Rectal smooth muscle tissue (tissue), 1 donor: ENCODE measurements around the gene STAB1.

Experiments
- H3K27ac ChIP-seq: one replicate; pipeline ENCODE4 v1.7.0; 2013; ENCODE audit warnings: low read depth, low read length, inconsistent platforms
- H3K27me3 ChIP-seq: one replicate; pipeline ENCODE4 v1.7.0; 2013; ENCODE audit warnings: low read length; ENCODE audit not compliant: control insufficient read depth, insufficient read depth
- H3K36me3 ChIP-seq: one replicate; pipeline ENCODE4 v1.7.0; 2013; ENCODE audit warnings: low read length; ENCODE audit not compliant: control insufficient read depth, insufficient read depth
- H3K4me1 ChIP-seq: one replicate; pipeline ENCODE4 v1.7.0; 2013; ENCODE audit warnings: low read length; ENCODE audit not compliant: control insufficient read depth, insufficient read depth
- H3K4me3 ChIP-seq: one replicate; pipeline ENCODE4 v1.7.0; 2013; ENCODE audit warnings: low read length
- H3K9ac ChIP-seq: one replicate; pipeline ENCODE4 v1.7.0; 2013; ENCODE audit warnings: low read length

STAB1 gene

GRCh38 chr3:52509753-52510328 is 14.7 kb downstream of the STAB1 start:
- Histone ChIP-seq H3K4me3 (no peak overlapping the region), H3K27ac (no peak overlapping the region), H3K27me3 (no peaks in the 10 kb centered on the region), H3K9ac (no peak overlapping the region), H3K36me3 (no peaks in the 10 kb centered on the region), H3K4me1 (no peaks in the 10 kb centered on the region)

GRCh38 chr3:52511509-52511908 is 16.4 kb downstream of the STAB1 start:
- no peak overlapping the region for H3K9ac ChIP-seq
- H3K4me3 ChIP-seq = no peak overlapping the region
- H3K27ac ChIP-seq = no peak overlapping the region
- H3K36me3 ChIP-seq = no peaks in the 10 kb centered on the region
- no peaks in the 10 kb centered on the region for H3K27me3 ChIP-seq
- H3K4me1 ChIP-seq = no peaks in the 10 kb centered on the region

GRCh38 chr3:52512105-52512504 is 17.0 kb downstream of the STAB1 start:
- Histone ChIP-seq H3K27ac (no peak overlapping the region), H3K36me3 (no peaks in the 10 kb centered on the region)

GRCh38 chr3:52512727-52513126 is 17.6 kb downstream of the STAB1 start:
- no peaks in the 10 kb centered on the region for H3K36me3 ChIP-seq

More at GRCh38 chr3:52512105-52512504, 17.0 kb downstream of the STAB1 start:
- H3K9ac ChIP-seq = no peak overlapping the region
- no peak overlapping the region for H3K4me3 ChIP-seq
- H3K4me1 ChIP-seq = no peaks in the 10 kb centered on the region
- H3K27me3 ChIP-seq = no peaks in the 10 kb centered on the region

GRCh38 chr3:52513281-52513680 is 18.1 kb downstream of the STAB1 start:
- Histone ChIP-seq H3K4me1 (no peaks in the 10 kb centered on the region), H3K36me3 (no peaks in the 10 kb centered on the region), H3K9ac (no peak overlapping the region), H3K27ac (no peak overlapping the region), H3K27me3 (no peaks in the 10 kb centered on the region), H3K4me3 (no peak overlapping the region)

More at GRCh38 chr3:52512727-52513126, 17.6 kb downstream of the STAB1 start:
- Histone ChIP-seq H3K9ac (no peak overlapping the region), H3K27ac (no peak overlapping the region), H3K27me3 (no peaks in the 10 kb centered on the region), H3K4me3 (no peak overlapping the region), H3K4me1 (no peaks in the 10 kb centered on the region)

GRCh38 chr3:52514576-52514975 is 19.4 kb downstream of the STAB1 start:
- no peaks in the 10 kb centered on the region for H3K27me3 ChIP-seq
- H3K4me3 ChIP-seq = no peak overlapping the region
- H3K9ac ChIP-seq = no peak overlapping the region
- no peak overlapping the region for H3K27ac ChIP-seq
- no peaks in the 10 kb centered on the region for H3K4me1 ChIP-seq
- H3K36me3 ChIP-seq = no peaks in the 10 kb centered on the region

- H3K36me3 ChIP-seq = no peaks in the 10 kb centered on the region
- no peak overlapping the region for H3K27ac ChIP-seq
- no peaks in the 10 kb centered on the region for H3K27me3 ChIP-seq
- H3K4me3 ChIP-seq = no peak overlapping the region
- no peak overlapping the region for H3K9ac ChIP-seq
- H3K4me1 ChIP-seq = no peaks in the 10 kb centered on the region
These were observed 20.1 kb downstream of the STAB1 start for GRCh38 chr3:52515192-52515591.

- Histone ChIP-seq H3K4me3 (no peak overlapping the region), H3K27me3 (no peaks in the 10 kb centered on the region), H3K27ac (no peak overlapping the region), H3K9ac (no peak overlapping the region), H3K4me1 (no peaks in the 10 kb centered on the region), H3K36me3 (no peaks in the 10 kb centered on the region)
These were observed 21.5 kb downstream of the STAB1 start for GRCh38 chr3:52516509-52517195.

GRCh38 chr3:52517796-52518722 is 22.9 kb downstream of the STAB1 start:
- no peaks in the 10 kb centered on the region for H3K4me1 ChIP-seq
- no peak overlapping the region for H3K9ac ChIP-seq
- no peaks in the 10 kb centered on the region for H3K36me3 ChIP-seq
- peak overlapping the region; percentile 30 for H3K4me3 ChIP-seq
- H3K27ac ChIP-seq = no peak overlapping the region
- H3K27me3 ChIP-seq = no peaks in the 10 kb centered on the region

GRCh38 chr3:52518723-52519444 is 23.7 kb downstream of the STAB1 start:
- no peaks in the 10 kb centered on the region for H3K27me3 ChIP-seq
- H3K4me3 ChIP-seq = peak overlapping the region; percentile 30
- no peak overlapping the region for H3K9ac ChIP-seq
- H3K36me3 ChIP-seq = no peaks in the 10 kb centered on the region
- H3K4me1 ChIP-seq = no peaks in the 10 kb centered on the region
- no peak overlapping the region for H3K27ac ChIP-seq

- no peaks in the 10 kb centered on the region for H3K36me3 ChIP-seq
- H3K27ac ChIP-seq = no peak overlapping the region
- H3K27me3 ChIP-seq = no peaks in the 10 kb centered on the region
- no peak overlapping the region for H3K4me3 ChIP-seq
- H3K4me1 ChIP-seq = no peaks in the 10 kb centered on the region
- H3K9ac ChIP-seq = no peak overlapping the region
These were observed 24.5 kb downstream of the STAB1 start for GRCh38 chr3:52519445-52520140.
